ENCODE data around the gene HNRNPU.

Gene HNRNPU

GRCh38 chr1:244862354-244862698, 2.0 kb downstream of the HNRNPU start:
- H3K27me3 Mint-ChIP-seq (ENCODE audit: low read depth, poor library complexity) = no peaks in the 10 kb centered on the region
- TF ChIP-seq CTCF (IDR thresholded peaks at IDR 0.05) = no peak
- H3K27ac Mint-ChIP-seq = peak overlapping the region; percentile 95
- H3K4me1 Mint-ChIP-seq = peaks cover 75% of the 10 kb centered on the region
- peaks cover 51% of the 10 kb centered on the region for H3K36me3 Mint-ChIP-seq (ENCODE audit: low read depth)
- H3K9me3 Mint-ChIP-seq = no peaks in the 10 kb centered on the region
- peak overlapping the region; percentile 94 for H3K4me3 Mint-ChIP-seq
- DNase-seq = no peak

GRCh38 chr1:244861683-244862082, 2.7 kb downstream of the HNRNPU start:
- TF ChIP-seq CTCF (IDR thresholded peaks at IDR 0.05) = no peak
- Mint-ChIP-seq H3K27me3 (ENCODE audit: low read depth, poor library complexity) (no peaks in the 10 kb centered on the region), H3K4me3 (peak overlapping the region; percentile 94), H3K27ac (peak overlapping the region; percentile 85), H3K36me3 (ENCODE audit: low read depth) (peaks cover 58% of the 10 kb centered on the region), H3K9me3 (no peaks in the 10 kb centered on the region), H3K4me1 (peaks cover 75% of the 10 kb centered on the region)
- DNase-seq = no peak

- Mint-ChIP-seq H3K4me1 (peaks cover 74% of the 10 kb centered on the region), H3K4me3 (peak overlapping the region; percentile 94), H3K36me3 (ENCODE audit: low read depth) (peaks cover 64% of the 10 kb centered on the region), H3K9me3 (no peaks in the 10 kb centered on the region), H3K27me3 (ENCODE audit: low read depth, poor library complexity) (no peaks in the 10 kb centered on the region), H3K27ac (peak overlapping the region; percentile 85)
- DNase-seq = no peak
- TF ChIP-seq CTCF (IDR thresholded peaks at IDR 0.05) = no peak
Observed at GRCh38 chr1:244860914-244861610, 3.3 kb downstream of the HNRNPU start.

DNA sequence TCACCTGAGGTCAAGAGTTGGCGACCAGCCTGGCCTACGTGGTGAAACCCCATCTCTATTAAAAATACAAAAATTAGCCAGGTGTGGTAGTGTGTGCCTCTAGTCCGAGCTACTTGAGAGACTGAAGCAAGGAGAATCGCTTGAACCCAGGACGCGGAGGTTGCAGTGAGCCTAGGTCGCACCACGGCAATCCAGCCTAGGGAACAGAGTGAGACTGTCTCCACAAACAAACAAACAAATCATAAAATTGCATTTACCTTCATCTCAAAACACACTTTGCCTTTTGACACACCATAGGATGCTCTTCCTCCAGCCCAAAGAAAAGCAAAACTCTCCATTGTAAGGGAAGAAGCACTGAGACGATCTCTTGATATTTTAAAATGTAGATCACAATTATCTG, 4.3 kb downstream of the HNRNPU start:
- Mint-ChIP-seq H3K27me3 (ENCODE audit: low read depth, poor library complexity) (no peaks in the 10 kb centered on the region), H3K4me1 (peaks cover 74% of the 10 kb centered on the region), H3K9me3 (no peaks in the 10 kb centered on the region), H3K36me3 (ENCODE audit: low read depth) (peaks cover 74% of the 10 kb centered on the region), H3K27ac (no peak overlapping the region), H3K4me3 (peak overlapping the region; percentile 94)
- DNase-seq = no peak
- no peak for TF ChIP-seq CTCF (IDR thresholded peaks at IDR 0.05)

GRCh38 chr1:244858357-244858756, 6.0 kb downstream of the HNRNPU start:
- no peak for DNase-seq
- Mint-ChIP-seq H3K4me1 (peaks cover 77% of the 10 kb centered on the region), H3K27ac (peak overlapping the region; percentile 55), H3K36me3 (ENCODE audit: low read depth) (peaks cover 91% of the 10 kb centered on the region), H3K9me3 (no peaks in the 10 kb centered on the region), H3K27me3 (ENCODE audit: low read depth, poor library complexity) (no peaks in the 10 kb centered on the region), H3K4me3 (no peak overlapping the region)
- TF ChIP-seq CTCF (IDR thresholded peaks at IDR 0.05) = no peak

GRCh38 chr1:244857761-244858160, 6.6 kb downstream of the HNRNPU start:
- Mint-ChIP-seq H3K4me3 (no peak overlapping the region), H3K27me3 (ENCODE audit: low read depth, poor library complexity) (no peaks in the 10 kb centered on the region), H3K27ac (peak overlapping the region; percentile 79), H3K4me1 (peaks cover 77% of the 10 kb centered on the region), H3K36me3 (ENCODE audit: low read depth) (peaks cover 91% of the 10 kb centered on the region), H3K9me3 (no peaks in the 10 kb centered on the region)
- TF ChIP-seq CTCF (IDR thresholded peaks at IDR 0.05) = no peak
- DNase-seq = no peak

All from nephron progenitor cell (in vitro differentiated cells).